ENCODE data around the gene UGT1A4. TPM values are rescaled to one million over a fixed set of nuclear protein-coding genes. Genes with fewer than 3 reads are reported as not detected.

UGT1A4 gene
- total RNA-seq, 1 experiment from 2014 or later = not detected

GRCh38 chr2:233686928-233687327 is 31.6 kb upstream of the UGT1A4 start:
- no peak overlapping the region for H3T11ph ChIP-seq (ENCODE audit: low read length)

More at GRCh38 chr2:233686928-233687327, 31.6 kb upstream of the UGT1A4 start:
- no peak overlapping the region for H2BK120ac ChIP-seq (ENCODE audit: low read depth, low read length, poor library complexity, severe bottlenecking)
- no peak for TF ChIP-seq CTCF (conservative IDR thresholded peaks at IDR 0.05)
- Mint-ChIP-seq H3K4me1 (peaks cover 20 to 26% of the 10 kb centered on the region in 2 experiments), H3K4me3 (no peak overlapping the region), H3K36me3 (ENCODE audit: insufficient read depth in 1 of 3, low read depth in 3 of 3) (no peaks in the 10 kb centered on the region; a peak in 1 of 7 replicates), H3K27ac (no peak overlapping the region), H3K9me3 (no peaks in the 10 kb centered on the region; a peak in 2 of 5 replicates), H3K27me3 (ENCODE audit: low read depth) (no peaks in the 10 kb centered on the region; the same call in 1 of the 2 replicates)
- H3K23ac ChIP-seq (ENCODE audit: insufficient read length, low read depth, low read length) = no peak overlapping the region
- no peak overlapping the region for H3K27ac ChIP-seq (ENCODE audit: insufficient read length, low read depth, low read length)
- H3K4me2 ChIP-seq (ENCODE audit: insufficient read depth, insufficient read length, low read length) = no peak overlapping the region
- no peaks in the 10 kb centered on the region for H3K27me3 ChIP-seq (ENCODE audit: insufficient read depth, low read length)
- H2BK12ac ChIP-seq (ENCODE audit: insufficient read length, low read depth, low read length) = no peak overlapping the region
- no peaks in the 10 kb centered on the region for H3K79me1 ChIP-seq (ENCODE audit: insufficient read depth, low read depth, low read length, poor library complexity, severe bottlenecking)
- no peak overlapping the region for H4K5ac ChIP-seq (ENCODE audit: insufficient read length, low read depth, low read length)
- no peak overlapping the region for H2BK5ac ChIP-seq (ENCODE audit: insufficient read length, low read length)
- H2AK5ac ChIP-seq (ENCODE audit: insufficient read length, low read length) = no peak overlapping the region
- WGBS (ENCODE audit: extremely low coverage, insufficient read length, low lambda C conversion rate) = no CpG with 5 or more reads among the region's 5 CpGs
- H2BK15ac ChIP-seq (ENCODE audit: low read depth, low read length) = no peak overlapping the region
- H3K18ac ChIP-seq (ENCODE audit: insufficient read length, low read depth, low read length) = no peak overlapping the region
- H3K79me2 ChIP-seq (ENCODE audit: insufficient read depth, low read length) = no peaks in the 10 kb centered on the region
- H3K4ac ChIP-seq (ENCODE audit: low read depth, low read length) = no peak overlapping the region
- no peaks in the 10 kb centered on the region for H4K20me1 ChIP-seq (ENCODE audit: control insufficient read depth, insufficient read depth, insufficient read length)
- no peaks in the 10 kb centered on the region for H3K23me2 ChIP-seq (ENCODE audit: insufficient read length, low read depth, low read length, poor library complexity, severe bottlenecking)
- H4K8ac ChIP-seq (replicated peaks; ENCODE audit: insufficient read length, low read depth, low read length) = no peak overlapping the region
- H3K14ac ChIP-seq (ENCODE audit: insufficient read depth, low read length) = no peak overlapping the region
- H3K56ac ChIP-seq (ENCODE audit: insufficient read length, low read depth, low read length) = no peak overlapping the region
- no peak overlapping the region for H2AFZ ChIP-seq (ENCODE audit: low read length)
- no peaks in the 10 kb centered on the region for H3K9me3 ChIP-seq (ENCODE audit: control insufficient read depth, low read depth, low read length)
- no peak overlapping the region for H4K91ac ChIP-seq (ENCODE audit: insufficient read length, low read depth, low read length)
- no peak for DNase-seq
- no peak overlapping the region for H3K9ac ChIP-seq (ENCODE audit: extremely low read depth, insufficient read length, low read length)
- peaks cover 3% of the 10 kb centered on the region; the same call in 1 of the 2 replicates for H3K4me1 ChIP-seq (ENCODE audit: insufficient read depth, low read length)
- no peak overlapping the region for H2BK20ac ChIP-seq (ENCODE audit: low read depth, low read length, poor library complexity, severe bottlenecking)
